Measurements from ENCODE around the gene CIRBP. TPM values are rescaled to one million over a fixed set of nuclear protein-coding genes. Genes with fewer than 3 reads are reported as not detected.

Gene CIRBP
- polyA plus RNA-seq, 1 of the 3 experiments (the other 2 are of a cell fraction): 762 TPM

GRCh38 chr19:1243768-1244692 is 25.1 kb upstream of the CIRBP start:
- Histone ChIP-seq H3K27me3 (ENCODE audit: insufficient read depth) (no peaks in the 10 kb centered on the region), H3K4me3 (ENCODE audit: low read depth in 2 of 2, low read length in 1 of 2) (peak overlapping the region in 1 of 2 experiments; percentile 33; a peak in 1 of 4 replicates), H3K36me3 (replicated peaks in 1 of 2; ENCODE audit: control insufficient read depth in 1 of 2, insufficient read depth in 2 of 2, low read length in 1 of 2) (no peaks in the 10 kb centered on the region), H3K79me2 (ENCODE audit: insufficient read depth) (peaks cover 40% of the 10 kb centered on the region), H3K4me2 (peak overlapping the region; percentile 99), H3K9ac (no peak overlapping the region), H3K4me1 (ENCODE audit: control insufficient read depth in 1 of 2, insufficient read depth in 2 of 2, low read depth in 1 of 2, low read length in 1 of 2) (peaks cover 22 to 49% of the 10 kb centered on the region in 2 experiments; a peak in 3 of 4 replicates), H3K9me2 (no peaks in the 10 kb centered on the region), H3K27ac (ENCODE audit: low read depth in 2 of 2, low read length in 1 of 2) (peak overlapping the region; percentile 47 to 50; a peak in 2 of 4 replicates), H2AFZ (ENCODE audit: low read depth) (no peak overlapping the region), H4K20me1 (ENCODE audit: insufficient read depth) (0 out of 2 replicates have a peak, but pooled peaks cover 6% of the 10 kb centered on the region), H3K9me3 (no peaks in the 10 kb centered on the region), H3F3A (replicated peaks; ENCODE audit: insufficient read depth) (peaks cover 42% of the 10 kb centered on the region)
- POLR2A ChIA-PET: interaction anchor here (0.6 to 2.9 kb wide), 13 partner anchors 9 to 643 kb away, joined by 3 to 110 read pairs (median 5); partner anchors contain the start of genes CIRBP and FAM174C
- TF ChIP-seq SIN3A (IDR thresholded peaks at IDR 0.05; ENCODE audit: borderline replicate concordance, low read depth, low read length): peak; percentile 76; the same call in 1 of the 2 replicates
- no peak for TF ChIP-seq YY1 (IDR thresholded peaks at IDR 0.05; ENCODE audit: low read depth)
- no peak for TF ChIP-seq IRF3 (IDR thresholded peaks at IDR 0.05; ENCODE audit: low read depth, low read length)
- no peak for TF ChIP-seq POLR2AphosphoS5 (IDR thresholded peaks at IDR 0.05; ENCODE audit: low read depth, low read length)
- TF ChIP-seq ELF1 (IDR thresholded peaks at IDR 0.05): no peak
- no peak for TF ChIP-seq GATA2 (CRISPR knock-in tag; IDR thresholded peaks at IDR 0.05)
- no peak for TF ChIP-seq FOXJ3 (CRISPR knock-in tag; IDR thresholded peaks at IDR 0.05)
- no peak for TF ChIP-seq USF2 (IDR thresholded peaks at IDR 0.05; ENCODE audit: borderline replicate concordance, low read depth, low read length)
- no peak for TF ChIP-seq MEF2A (IDR thresholded peaks at IDR 0.05; ENCODE audit: borderline replicate concordance, low read depth)
- TF ChIP-seq, protein P1, sequence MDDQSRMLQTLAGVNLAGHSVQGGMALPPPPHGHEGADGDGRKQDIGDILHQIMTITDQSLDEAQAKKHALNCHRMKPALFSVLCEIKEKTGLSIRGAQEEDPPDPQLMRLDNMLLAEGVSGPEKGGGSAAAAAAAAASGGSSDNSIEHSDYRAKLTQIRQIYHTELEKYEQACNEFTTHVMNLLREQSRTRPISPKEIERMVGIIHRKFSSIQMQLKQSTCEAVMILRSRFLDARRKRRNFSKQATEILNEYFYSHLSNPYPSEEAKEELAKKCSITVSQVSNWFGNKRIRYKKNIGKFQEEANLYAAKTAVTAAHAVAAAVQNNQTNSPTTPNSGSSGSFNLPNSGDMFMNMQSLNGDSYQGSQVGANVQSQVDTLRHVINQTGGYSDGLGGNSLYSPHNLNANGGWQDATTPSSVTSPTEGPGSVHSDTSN (IDR thresholded peaks at IDR 0.05): no peak
- TF ChIP-seq CHD2 (IDR thresholded peaks at IDR 0.05; ENCODE audit: low read length, partially characterized antibody): peak; percentile 29
- no peak for TF ChIP-seq TEAD4 (IDR thresholded peaks at IDR 0.05; ENCODE audit: borderline replicate concordance, insufficient read depth)
- no peak for TF ChIP-seq RCOR1 (IDR thresholded peaks at IDR 0.05; ENCODE audit: low read length)
- TF ChIP-seq EP300 (IDR thresholded peaks at IDR 0.05; ENCODE audit: borderline replicate concordance in 1 of 2, low read depth in 1 of 2, low read length in 1 of 2): no peak
- peak; percentile 83 for TF ChIP-seq RAD21 (IDR thresholded peaks at IDR 0.05; ENCODE audit: low read length)
- no peak for TF ChIP-seq NFIC (IDR thresholded peaks at IDR 0.05; ENCODE audit: borderline replicate concordance)
- TF ChIP-seq, protein P2, sequence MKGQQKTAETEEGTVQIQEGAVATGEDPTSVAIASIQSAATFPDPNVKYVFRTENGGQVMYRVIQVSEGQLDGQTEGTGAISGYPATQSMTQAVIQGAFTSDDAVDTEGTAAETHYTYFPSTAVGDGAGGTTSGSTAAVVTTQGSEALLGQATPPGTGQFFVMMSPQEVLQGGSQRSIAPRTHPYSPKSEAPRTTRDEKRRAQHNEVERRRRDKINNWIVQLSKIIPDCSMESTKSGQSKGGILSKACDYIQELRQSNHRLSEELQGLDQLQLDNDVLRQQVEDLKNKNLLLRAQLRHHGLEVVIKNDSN (IDR thresholded peaks at IDR 0.05; ENCODE audit: borderline replicate concordance, low read depth): no peak
- peak; percentile 84 for TF ChIP-seq SMC3 (IDR thresholded peaks at IDR 0.05; ENCODE audit: low read depth, low read length)
- TF ChIP-seq, protein P3, sequence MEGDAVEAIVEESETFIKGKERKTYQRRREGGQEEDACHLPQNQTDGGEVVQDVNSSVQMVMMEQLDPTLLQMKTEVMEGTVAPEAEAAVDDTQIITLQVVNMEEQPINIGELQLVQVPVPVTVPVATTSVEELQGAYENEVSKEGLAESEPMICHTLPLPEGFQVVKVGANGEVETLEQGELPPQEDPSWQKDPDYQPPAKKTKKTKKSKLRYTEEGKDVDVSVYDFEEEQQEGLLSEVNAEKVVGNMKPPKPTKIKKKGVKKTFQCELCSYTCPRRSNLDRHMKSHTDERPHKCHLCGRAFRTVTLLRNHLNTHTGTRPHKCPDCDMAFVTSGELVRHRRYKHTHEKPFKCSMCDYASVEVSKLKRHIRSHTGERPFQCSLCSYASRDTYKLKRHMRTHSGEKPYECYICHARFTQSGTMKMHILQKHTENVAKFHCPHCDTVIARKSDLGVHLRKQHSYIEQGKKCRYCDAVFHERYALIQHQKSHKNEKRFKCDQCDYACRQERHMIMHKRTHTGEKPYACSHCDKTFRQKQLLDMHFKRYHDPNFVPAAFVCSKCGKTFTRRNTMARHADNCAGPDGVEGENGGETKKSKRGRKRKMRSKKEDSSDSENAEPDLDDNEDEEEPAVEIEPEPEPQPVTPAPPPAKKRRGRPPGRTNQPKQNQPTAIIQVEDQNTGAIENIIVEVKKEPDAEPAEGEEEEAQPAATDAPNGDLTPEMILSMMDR (IDR thresholded peaks at IDR 0.05): peak; percentile 86
- no peak for TF ChIP-seq NRF1 (IDR thresholded peaks at IDR 0.05; ENCODE audit: low read depth, low read length)
- no peak for TF ChIP-seq MXI1 (IDR thresholded peaks at IDR 0.05; ENCODE audit: low read depth, low read length)
- TF ChIP-seq, protein P4, sequence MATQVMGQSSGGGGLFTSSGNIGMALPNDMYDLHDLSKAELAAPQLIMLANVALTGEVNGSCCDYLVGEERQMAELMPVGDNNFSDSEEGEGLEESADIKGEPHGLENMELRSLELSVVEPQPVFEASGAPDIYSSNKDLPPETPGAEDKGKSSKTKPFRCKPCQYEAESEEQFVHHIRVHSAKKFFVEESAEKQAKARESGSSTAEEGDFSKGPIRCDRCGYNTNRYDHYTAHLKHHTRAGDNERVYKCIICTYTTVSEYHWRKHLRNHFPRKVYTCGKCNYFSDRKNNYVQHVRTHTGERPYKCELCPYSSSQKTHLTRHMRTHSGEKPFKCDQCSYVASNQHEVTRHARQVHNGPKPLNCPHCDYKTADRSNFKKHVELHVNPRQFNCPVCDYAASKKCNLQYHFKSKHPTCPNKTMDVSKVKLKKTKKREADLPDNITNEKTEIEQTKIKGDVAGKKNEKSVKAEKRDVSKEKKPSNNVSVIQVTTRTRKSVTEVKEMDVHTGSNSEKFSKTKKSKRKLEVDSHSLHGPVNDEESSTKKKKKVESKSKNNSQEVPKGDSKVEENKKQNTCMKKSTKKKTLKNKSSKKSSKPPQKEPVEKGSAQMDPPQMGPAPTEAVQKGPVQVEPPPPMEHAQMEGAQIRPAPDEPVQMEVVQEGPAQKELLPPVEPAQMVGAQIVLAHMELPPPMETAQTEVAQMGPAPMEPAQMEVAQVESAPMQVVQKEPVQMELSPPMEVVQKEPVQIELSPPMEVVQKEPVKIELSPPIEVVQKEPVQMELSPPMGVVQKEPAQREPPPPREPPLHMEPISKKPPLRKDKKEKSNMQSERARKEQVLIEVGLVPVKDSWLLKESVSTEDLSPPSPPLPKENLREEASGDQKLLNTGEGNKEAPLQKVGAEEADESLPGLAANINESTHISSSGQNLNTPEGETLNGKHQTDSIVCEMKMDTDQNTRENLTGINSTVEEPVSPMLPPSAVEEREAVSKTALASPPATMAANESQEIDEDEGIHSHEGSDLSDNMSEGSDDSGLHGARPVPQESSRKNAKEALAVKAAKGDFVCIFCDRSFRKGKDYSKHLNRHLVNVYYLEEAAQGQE (IDR thresholded peaks at IDR 0.05; ENCODE audit: low read depth, low read length): no peak
- CTCF ChIA-PET: interaction anchor here (0.6 to 9.7 kb wide), 51 partner anchors 8 to 660 kb away, joined by 3 to 594 read pairs (median 4); partner anchors contain the start of genes ABCA7, APC2, CFD and CIRBP
- WGBS (ENCODE audit: low lambda C conversion rate): 61% methylated on average over 14 of the region's 33 CpGs
- DNase-seq: peak; percentile 86
